NCI-H1105 treated with DMSO at 0.1 percent for 48 hours (cell line): ENCODE data around the gene PTPRN2.
"Not testable (repeated sequence)": the region's sequence is repeated elsewhere in the genome, so short reads cannot be mapped to it uniquely, and the experiment has no call there.

Experiments
- DNase-seq: peaks from one replicate; lab custom pipeline; 2025; lab: John Stamatoyannopoulos, UW

The PTPRN2 gene

DNA sequence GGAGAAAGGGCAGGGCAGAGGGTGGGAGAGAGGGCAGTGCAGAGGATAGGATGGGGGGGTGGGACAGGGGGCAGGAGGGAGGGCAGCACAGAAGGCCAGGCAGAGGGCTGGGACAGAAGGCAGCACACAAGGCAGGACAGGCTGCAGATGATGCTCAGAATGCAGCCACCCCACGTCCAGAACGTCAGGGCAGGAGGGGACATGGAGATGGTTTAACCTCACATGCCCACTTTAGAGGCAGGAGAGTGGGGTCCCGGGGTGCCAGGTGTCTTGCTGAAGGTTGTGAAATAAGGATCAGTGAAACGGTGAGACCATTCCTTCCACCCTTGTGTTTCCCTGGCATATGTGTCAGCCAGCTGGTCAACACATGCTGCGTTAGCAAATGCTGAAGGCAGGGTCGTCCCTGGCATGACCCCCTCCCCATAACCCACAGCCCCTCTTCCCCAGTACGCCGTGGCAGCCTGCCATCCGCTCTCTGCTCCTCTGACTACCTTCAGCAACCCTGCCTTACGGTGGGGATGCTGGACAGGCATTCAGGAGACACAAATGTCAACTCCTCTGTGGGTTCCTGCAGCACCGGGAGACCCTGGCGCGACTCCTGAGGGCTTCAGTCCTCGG is 658.7 kb downstream of the PTPRN2 start:
- DNase-seq: no peak

DNA sequence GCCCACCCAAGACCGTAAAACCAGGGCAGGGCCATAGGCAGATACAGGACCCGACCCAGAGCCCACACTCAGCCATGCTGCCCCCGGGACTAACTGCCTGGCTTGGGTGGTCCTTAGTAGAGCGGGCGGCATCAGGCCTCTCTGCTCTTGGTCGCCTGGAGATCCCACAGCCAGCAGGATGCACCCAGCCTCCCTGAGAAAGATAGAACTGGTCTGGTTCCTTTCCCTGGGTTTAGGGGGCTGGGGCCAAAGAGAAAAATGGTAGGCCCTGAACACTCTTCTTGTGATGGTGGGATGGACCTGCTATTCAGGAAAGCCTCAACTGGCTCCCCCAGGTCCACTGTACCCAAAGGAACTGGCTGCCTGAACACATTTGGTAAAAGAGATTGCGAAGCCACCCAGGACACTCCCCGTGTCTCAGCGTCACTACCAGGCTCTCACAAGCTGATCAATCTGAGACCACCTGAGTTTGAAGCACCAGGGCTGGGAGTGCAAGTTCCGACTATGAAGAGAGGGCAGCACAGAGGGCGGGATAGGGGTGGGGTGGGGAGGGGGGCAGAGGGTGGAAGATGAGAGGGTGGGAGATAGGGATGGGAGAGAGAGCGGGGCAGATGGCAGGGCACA is 659.3 kb downstream of the PTPRN2 start:
- no peak for DNase-seq

DNA sequence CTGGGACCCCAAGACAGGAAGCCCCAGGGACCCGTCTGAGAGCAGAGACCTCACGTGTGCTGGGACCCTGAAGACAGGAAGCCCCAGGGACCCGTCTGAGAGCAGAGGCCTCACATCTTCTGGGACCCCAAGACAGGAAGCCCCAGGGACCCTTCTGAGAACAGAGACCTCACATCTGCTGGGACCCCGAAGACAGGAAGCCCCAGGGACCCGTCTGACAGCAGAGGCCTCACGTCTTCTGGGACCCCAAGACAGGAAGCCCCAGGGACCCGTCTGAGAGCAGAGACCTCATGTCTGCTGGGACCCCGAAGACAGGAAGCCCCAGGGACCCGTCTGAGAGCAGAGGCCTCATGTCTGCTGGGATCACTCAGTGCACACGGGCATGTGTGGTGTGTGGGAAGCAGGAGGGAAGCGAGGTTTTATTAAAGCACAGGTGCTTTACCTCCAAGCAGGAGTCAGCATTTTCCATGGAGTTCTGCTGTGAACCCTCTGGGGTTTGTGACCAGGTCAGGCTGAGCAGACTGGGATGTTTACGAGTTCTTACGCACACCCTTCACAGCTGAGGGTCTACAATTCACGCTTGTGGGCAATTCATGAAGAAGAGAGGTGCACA is 660.2 kb downstream of the PTPRN2 start:
- DNase-seq: no peak

GRCh38 chr7:157926521-157927150 is 661.0 kb downstream of the PTPRN2 start:
- no peak for DNase-seq

DNA sequence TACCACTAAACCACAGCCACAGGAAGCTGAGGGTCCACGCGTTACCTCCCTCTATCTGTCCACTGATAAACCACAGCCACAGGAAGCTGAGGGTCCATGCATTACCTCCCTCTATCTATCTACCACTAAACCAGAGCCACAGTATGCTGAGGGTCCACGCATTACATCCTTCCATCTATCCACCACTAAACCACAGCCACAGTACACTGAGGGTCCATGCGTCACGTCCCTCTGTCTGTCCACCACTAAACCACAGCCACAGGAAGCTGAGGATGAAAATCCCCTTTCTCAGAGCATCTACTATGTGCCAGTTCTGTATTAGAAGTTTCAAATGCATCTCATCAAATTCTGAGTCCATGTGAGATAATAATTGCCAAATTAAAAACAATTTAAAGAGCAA is 661.5 kb downstream of the PTPRN2 start:
- no peak for DNase-seq

DNA sequence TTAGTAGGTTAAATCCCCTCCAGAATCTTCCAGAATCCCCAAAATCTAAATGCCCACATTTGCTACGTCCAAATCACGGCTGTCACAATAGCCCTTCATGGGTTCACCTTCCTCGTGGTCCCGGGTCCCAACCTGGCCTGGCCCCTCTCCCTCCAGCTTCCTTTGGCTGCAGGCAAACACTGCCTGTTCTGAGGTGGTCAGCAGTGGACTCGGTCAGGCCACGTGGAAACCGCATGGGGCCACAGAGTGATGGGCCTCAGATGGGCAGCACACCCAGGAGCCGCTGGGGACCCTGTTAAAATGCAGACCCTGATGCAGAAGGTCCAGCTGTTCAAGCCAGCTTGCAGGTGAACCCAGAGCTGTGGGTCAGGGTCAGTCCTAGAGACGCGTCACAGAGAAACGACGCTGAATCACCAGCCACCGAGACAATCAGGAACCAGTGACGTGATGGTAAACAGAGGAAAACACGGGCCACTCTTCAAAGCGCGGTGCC is 662.2 kb downstream of the PTPRN2 start:
- no peak for DNase-seq

DNA sequence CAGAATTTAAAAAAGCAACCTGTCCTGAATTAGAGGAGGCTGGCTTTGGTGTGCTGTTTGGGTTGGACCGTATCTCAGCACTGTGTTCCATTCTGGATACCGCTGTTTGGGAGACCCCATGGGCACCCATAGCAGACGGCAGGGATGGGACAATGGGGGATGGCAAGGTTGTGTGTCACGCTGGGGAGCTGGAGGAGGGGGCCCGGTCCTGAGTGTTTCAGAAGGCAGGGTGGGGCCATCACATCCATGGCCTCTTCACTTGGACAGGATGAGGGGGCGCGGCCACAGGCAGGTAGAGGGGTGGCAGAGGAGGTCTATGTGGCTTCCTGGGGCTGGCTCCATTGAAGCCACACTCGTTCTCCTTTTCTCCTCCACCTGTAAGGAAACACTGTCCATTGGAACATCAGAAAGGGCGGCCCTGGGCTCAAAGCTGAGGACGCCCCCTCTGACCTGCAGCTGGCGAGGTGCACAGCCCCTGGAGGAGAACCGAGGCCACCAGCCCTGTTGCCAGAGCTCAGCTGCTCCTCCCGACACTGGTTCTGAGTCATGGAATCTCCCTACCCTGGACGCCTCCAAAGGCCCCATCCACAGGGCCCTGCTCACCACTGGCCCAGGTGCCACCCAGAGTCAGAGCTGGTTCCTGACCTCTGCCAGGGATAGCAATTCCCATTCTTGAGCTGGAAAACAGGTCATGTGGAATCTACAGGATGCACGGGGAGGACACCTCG is 663.6 kb downstream of the PTPRN2 start:
- DNase-seq: no peak

- no peak for DNase-seq
These were observed 665.0 kb downstream of the PTPRN2 start for GRCh38 chr7:157922576-157922975.

DNA sequence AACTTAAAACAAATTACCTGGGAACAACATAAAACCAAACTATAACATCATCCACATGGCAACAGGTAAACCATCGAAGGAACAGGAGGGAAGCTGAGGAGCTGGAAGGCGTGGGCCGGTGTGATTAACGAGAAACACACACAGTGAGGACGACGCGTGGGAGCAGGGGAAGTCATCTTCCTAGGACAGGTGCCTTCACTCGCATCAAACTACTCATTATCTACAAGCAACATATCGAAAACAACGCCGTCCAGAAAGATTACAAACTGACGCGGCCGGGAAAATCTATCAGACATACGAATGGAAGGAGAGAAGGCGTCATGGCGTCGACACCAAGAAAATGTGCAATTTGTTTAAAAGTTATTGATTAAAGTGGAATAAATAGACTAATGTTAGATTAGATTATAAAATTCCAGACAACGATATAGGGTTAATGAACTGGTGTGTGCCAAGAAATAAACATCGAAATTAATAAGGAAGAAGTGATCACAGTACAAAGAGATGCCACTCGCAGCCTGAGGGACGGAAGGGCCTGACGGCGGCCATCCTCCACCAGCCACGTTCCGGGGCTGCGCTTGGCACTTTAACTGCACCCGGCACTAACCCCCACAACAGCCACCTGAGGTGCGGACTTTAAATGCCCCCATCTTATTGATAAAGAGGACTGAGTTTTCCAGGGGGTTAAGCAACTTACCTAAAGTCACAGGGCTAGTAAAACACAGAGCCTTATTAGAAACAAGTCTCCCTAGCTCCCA is 669.1 kb downstream of the PTPRN2 start:
- DNase-seq: no peak

- DNase-seq: no peak
These were observed 670.5 kb downstream of the PTPRN2 start for GRCh38 chr7:157916946-157917640.

DNA sequence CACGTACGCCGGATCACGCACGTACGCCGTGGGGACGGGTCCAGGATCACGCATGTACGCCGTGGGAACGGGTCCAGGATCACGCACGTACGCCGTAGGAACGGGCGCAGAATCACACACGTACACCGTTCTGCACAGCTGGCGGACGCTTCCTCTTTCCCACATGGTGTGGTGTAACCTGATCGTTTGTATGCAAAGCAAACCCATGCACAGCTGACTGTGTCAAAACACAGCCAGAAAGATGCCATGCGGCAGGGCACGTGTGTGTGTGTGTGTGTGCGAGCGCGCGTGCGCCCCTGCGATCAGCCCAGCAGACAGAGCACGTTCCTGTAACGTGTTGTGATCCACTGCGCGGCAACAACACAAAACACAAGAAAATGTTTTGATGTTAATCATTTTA is 677.2 kb downstream of the PTPRN2 start:
- DNase-seq: no peak

DNA sequence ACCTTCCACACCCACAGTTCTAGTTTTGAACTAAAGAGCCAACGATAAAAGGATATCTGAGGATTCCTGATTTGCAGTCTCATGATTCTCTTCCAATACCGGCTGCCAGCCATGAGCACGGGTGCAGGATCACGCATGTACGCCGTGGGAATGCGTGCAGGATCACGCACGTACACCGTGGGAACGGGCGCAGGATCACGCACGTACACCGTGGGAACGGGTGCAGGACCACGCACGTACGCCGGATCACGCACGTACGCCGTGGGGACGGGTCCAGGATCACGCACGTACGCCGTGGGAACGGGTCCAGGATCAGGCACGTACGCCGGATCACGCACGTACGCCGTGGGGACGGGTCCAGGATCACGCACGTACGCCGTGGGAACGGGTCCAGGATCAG is 677.6 kb downstream of the PTPRN2 start:
- DNase-seq: not testable (repeated sequence)

DNA sequence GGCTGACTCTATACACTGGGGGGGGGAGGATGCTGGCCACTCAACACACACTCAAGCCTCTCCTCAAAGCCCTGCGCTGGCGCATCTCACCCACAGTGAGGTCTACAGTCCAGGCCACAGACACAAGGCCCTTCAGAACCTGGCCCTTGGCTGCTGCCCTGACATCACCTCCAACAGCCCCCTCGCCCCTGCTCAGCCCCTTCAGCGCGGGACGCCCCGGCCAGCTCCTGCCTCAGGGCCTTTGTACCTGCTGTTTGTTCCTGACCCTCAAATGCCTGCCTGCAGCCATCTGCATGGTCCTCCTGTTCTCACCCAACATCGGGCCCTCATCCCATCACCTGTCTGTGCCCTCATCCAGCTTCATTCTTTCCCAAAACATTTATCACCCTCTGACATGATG is 678.3 kb downstream of the PTPRN2 start:
- no peak for DNase-seq

DNA sequence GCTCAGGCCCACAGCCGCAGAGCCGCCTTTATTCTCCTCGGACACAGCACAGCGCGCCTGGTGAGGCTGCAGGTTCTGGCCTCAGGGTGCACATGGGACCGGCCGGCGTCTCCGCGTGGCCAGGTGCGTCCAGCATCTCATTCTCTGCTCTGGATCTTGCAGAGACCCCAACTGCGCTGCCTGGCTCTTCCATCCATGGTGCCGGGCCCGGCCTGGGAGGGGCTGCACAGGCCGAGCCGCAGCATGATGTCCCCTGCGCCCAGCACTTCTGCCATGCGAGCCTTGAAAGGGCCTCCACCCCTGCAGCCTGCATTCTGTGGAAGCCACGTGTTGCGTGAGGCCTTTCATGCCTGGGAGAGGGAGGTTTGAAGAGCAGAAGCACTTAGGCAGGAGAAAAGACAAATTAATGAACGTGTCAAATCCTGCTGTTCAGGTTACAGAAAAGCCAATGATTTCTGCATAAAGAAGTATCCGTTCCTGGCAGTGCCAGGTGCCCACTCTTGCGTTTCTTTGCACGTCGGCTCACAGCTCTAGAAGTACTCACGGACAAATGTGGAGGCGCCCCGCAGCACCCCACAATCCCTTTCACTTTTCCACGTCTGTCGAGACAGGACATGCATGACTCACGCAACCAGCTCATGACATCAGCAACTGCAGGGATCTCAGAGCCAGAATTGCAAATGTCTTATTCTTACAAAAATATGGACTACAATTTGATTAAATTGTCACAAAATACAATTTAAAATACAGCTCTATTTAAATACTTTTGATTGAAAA is 679.4 kb downstream of the PTPRN2 start:
- DNase-seq: no peak

DNA sequence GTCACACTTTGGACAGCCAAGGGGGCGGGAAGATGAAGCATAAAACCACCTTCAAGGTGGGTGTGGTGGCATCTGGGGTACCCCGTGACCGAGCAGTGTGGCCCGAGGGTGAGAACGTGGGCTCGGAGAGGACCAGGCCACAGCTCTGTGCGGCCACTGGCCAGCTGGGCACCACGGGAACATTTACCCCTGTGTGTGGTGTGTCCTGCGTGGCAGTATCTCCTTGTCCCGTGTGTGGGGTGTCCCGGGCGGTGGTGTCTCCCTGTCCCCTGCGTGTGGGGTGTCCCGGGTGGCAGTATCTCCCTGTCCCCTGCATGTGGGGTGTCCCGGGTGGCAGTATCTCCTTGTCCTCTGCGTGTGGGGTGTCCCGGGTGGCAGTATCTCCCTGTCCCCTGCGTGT is 680.5 kb downstream of the PTPRN2 start:
- no peak for DNase-seq

DNA sequence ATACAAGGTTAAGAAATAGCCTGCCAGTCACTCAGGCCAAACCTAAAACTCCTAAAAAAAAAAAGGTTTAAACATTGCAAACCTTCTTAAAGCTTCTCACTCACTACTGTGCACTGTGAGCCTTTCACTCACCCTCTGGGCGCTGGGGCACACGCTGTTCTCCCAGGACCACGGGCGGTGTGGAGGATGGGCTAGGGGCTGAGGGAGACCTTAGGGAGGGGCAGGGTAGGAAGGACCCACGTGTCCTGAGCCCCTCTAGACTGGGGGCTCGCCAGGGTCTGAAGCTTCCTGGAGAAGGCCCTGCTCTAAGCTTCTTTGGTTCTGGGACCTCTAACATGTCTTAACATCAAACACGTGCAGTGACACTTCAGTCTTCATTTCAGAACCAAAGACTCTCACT is 681.0 kb downstream of the PTPRN2 start:
- no peak for DNase-seq

DNA sequence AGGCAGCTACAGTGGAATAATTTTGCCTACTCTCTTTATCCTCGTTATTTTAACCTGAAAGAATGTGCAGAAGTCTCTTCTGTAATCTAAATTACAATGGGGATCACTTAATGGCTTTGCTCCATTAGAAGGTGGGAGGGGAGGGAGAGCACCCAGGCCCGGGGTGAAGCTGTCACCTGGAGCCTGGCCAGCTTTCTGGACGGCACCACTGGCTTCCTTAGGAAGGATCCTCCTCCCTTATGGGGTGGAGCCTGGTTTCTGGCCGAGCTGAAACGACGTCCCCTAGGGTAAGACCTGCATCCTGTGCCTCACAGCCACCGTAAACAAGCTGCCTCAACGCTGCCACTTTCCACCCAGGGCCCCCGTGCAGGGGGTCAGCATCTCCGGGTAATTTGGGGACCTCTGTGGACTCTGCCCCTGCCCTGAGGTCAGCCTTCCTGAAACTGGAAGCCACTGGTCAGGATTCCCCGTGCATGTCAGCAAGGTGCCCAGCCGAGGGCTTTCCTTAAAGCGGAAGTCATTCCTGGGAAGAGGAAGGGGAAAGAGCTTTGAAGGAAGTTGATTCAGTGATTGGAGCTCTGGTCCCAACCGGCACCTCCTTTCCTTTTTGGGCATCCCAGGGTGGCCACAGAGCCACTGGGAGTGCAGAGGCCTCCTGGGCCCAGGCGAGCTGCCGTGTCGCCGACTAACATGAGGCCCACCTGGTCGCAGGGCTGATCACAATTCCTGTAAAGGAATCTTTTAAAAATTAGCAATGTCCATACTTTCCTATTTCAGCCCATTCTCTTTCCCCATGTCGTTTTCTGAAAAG is 681.8 kb downstream of the PTPRN2 start:
- peak; percentile 52 for DNase-seq

DNA sequence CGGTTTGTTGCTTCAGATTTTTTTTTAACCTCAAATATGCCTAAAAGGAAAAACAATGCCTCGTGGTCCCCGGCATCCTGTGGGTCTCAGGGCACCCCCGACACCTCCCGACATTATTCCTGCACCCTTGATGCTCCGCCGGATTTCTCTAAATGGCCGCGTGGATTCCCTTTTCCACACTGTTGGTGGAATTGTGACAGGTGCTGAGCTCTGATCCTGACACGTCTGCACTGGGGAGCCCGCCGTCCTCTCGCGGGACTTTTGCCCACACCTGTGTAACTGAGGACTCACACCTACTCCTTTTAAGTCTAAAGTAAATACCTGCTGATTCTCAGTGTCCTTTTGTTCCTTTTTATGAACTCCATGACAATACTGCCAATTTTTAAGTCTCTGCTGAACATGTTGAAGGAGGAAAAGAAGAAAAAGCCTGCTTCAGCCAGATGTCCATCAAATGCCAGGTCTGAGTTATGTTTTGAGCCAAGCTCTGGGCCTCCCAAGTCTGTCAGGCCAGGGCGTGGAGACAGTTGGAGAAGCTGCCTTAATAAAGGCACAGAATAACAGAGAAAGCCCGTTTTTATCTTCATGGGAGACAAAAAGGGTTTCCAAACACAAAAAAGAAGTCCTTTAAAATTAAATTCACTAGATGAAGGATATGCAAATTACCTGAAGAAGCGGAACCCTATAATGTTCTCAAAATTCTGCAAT is 682.6 kb downstream of the PTPRN2 start:
- DNase-seq: no peak
